DOHH2 (cell line): ENCODE data around the gene FXYD1.

Source experiments
- CTCF ChIP-seq: fragments of 200-600 bp; sonication (generic); IDR thresholded peaks from one replicate; pipeline ENCODE4 v1.5.1; 2014; ENCODE audit warnings: antibody characterized with exemption, mild to moderate bottlenecking, low read depth, low read length; ENCODE audit not compliant: poor library complexity, severe bottlenecking
- EZH2phosphoT487 ChIP-seq: fragments of 200-600 bp; sonication (generic); IDR thresholded peaks from 2 replicates; pipeline ENCODE4 v1.6.1; 2017; ENCODE audit warnings: borderline replicate concordance, mild to moderate bottlenecking, antibody characterized with exemption, low read length, moderate library complexity, mixed read lengths

GRCh38 chr19:35090506-35091214 is 48.0 kb upstream of the FXYD1 start:
- TF ChIP-seq CTCF (peak; percentile 69), EZH2phosphoT487 (no peak)
